Amygdala (tissue), 56 donors: Measurements from ENCODE around the gene TRMT2A.
A peak's percentile ranks its signal among the peaks of the same experiment; 100 is the strongest.

Experiments
- DNase-seq, 56 donors: peaks; one replicate each; lab custom pipeline; 2025; lab: John Stamatoyannopoulos, UW

Gene TRMT2A

GRCh38 chr22:20135806-20136602 is 19.0 kb upstream of the TRMT2A start:
- DNase-seq, result no peak

DNA sequence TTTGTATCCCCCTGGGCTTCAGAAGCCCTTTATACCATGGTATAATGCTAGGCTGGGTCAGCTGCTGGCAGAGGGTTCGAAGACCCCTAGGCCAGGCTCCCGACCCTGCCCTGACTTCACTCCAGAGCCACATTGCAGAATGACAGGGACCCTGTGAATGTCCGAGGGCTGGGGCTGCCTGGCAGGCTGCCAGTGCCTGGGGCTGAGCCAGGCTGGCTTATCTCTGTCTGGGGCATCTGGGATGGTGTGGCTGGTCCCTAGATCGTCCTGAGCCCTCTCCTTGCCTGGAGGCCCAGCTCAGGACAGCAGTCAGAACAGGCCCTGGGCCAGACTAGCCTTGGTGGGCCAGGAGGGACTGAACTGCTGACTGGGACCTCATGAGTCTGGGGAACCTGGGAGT is 18.2 kb upstream of the TRMT2A start:
- no peak for DNase-seq

DNA sequence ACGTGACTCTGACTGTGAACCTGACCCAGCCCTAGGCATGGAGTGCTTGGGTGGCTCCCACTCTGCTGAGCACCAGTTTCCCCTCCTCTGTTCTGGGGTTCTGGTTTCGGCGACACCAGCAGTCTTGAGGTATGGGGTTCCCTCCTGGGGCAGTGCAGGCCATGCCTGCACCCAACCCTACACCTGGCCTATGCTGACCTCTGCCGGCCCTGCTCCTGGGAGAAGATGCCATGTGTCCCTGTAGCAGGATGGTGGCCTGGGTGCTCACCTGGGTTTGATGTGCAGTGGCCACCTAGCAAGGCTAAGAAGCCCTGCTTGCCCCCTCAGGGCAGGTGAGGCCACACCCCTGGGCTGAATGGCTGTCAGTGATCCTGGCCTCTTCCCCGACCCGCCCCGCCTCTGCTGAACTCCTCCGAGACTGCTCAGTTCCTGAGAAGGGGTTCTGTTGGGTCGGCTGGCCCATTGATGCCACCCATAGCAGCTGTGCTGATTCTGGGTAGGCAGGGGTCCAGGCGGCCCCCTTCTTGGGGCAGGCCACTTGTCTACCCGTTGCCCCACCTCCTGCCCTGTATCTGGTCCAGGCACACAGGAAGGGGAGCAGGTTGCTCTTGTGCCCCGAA is 17.0 kb upstream of the TRMT2A start:
- no peak for DNase-seq

DNA sequence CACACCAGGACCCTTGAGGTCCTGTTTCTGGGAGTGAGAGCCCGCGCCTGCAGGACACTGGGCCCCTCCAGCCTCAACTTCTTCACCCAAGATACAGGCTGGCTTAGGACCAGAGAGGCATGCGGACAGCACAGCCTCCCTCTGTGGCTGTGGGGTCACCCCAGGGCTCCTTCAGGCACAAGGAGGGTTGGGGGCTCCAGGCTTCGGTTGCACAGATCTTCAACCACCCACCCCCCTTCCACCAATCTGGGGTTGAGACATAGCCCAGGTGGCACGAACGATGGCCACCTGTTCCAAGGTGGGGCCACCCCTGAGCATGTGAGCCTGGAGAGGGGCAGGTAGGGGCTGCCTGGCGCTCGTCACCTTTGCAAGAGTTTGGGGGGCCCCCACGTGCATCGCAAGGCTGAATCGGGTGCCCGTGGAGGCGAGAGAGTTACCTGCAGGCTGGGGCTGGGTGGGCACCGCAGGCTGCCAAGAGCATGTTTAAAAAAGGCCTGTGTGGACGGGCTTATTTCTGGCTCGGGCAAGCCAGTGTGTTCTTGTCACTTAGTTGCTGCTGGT is 15.7 kb upstream of the TRMT2A start:
- DNase-seq, result no peak

GRCh38 chr22:20131859-20132685 is 15.0 kb upstream of the TRMT2A start:
- peak in 9 of 56 donors; percentile 36 to 61 (median 47) for DNase-seq

- DNase-seq, result peak in 19 of 56 donors; percentile 17 to 61 (median 47)
Measured at GRCh38 chr22:20131597-20131858, 14.5 kb upstream of the TRMT2A start, which contains the start of gene ZDHHC8. TSS of gene ZDHHC8 (plus strand) at chr22:20131804. CDS start at chr22:20131948, 144 bp downstream.

DNA sequence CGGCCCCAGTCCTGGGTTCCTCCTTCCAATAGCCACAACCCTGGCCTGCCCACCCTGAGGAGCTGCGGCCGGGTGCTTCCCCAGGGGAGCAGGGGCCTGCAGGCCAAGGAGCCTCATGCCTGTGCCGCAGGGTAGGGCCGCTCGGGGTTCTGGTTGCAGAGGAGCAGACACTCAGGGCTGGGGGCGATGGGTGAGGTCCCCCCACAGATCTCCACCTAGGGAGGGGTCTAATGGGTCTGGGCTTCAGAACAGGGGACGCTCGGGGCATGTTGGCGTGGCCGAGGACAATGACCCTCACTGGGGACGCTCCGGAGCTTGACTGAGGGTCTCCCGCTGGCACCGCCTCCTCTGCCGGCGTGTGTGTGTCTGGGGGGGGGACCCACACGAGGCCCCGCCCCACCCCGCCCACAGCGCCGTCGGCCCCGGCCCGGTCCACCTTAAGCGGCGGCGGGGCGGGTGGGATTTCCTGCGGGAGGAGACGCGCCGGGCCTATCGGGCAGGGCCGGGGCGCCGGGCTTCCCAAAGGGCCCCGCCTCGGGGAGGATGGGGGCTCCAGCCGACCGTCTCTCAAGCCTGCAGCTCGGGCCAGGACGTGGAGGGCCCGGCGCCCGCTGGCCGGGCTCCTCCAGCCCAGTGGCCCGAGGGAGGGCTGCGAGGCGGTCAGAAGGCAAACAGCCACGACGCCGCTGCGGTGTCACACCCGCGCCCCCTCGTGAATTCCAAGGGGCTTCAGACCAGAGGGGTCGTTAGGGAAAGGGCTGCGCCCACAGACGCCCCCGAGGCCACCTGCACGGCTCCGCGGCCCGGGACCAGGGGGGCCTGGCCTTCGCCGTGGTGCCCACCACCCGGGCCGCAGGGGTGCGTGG is 13.9 kb upstream of the TRMT2A start:
- DNase-seq, result peak in 54 of 56 donors; percentile 22 to 93 (median 73)

DNA sequence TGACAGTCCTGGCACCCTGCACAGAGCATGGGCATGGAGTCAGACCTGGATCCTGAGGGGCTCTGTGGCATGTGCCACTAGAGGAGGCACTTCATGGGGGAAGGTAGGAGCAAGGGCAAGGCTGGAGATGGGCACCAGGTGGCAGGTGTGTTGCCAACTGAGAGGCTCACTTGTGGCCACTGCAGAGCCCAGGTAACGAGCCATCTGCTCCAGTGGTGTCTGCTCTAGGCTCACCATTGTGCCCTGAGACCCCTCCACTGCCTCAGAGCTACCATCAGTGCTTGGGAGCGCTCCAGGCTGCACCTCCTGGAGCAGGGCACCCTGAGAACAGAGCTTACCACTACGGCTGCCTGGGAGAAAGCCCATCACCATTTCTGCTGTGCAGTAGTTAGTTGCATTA is 13.3 kb upstream of the TRMT2A start:
- DNase-seq, result no peak

GRCh38 chr22:20129747-20130014 is 12.7 kb upstream of the TRMT2A start:
- DNase-seq, result no peak

- DNase-seq, result peak in 19 of 56 donors; percentile 13 to 58 (median 33)
Measured at GRCh38 chr22:20128902-20129746, 12.1 kb upstream of the TRMT2A start.

DNA sequence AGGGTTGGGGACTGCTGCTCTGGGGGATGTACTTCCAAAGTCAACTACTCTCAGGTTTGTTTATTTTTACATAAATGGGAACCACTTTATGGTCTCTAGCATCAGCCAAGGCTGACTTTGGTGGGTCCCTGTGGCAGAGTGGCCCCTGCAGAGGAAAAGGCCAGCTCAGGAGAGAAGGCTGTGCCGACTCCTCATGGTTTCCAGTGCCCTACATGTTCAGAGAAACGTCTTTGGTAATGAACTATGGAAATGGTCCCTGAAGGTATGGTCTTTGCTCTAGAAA is 11.5 kb upstream of the TRMT2A start:
- DNase-seq, result no peak

GRCh38 chr22:20127869-20128618 is 11.0 kb upstream of the TRMT2A start:
- no peak for DNase-seq

DNA sequence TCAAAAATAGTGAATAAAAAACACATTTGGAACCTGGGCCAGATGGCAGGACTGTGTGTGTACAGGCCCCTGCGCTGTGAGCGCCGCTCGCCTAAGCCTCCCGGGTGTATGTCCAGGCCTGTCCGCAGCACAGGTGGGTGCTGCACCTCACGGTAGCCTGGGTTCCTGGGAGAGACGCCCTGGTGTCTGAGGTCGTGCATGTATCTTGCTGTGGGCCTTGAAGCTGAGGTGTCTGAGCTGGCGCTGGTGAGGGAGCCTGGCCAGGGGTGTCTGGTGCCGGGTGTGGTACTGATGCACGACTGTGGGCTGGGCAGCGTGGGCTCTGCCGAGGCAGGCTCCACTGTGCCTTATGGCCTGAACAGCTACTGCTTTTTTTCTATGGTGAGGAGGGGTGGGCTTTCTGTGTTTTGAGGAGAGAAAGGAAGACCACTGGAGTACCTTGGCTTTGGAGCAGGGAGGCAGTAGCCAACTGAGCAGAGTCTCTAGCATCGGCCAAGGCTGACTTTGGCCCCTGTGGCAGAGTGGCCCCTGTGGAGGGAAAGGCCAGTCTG is 10.4 kb upstream of the TRMT2A start:
- no peak for DNase-seq

GRCh38 chr22:20126284-20127029 is 9.4 kb upstream of the TRMT2A start:
- DNase-seq, result no peak

GRCh38 chr22:20125201-20126174 is 8.5 kb upstream of the TRMT2A start:
- DNase-seq, result peak in 2 of 56 donors; percentile 26 to 56

GRCh38 chr22:20124083-20124787 is 7.2 kb upstream of the TRMT2A start:
- DNase-seq, result no peak
